ENCODE measurements around the gene LONP2. TPM values are rescaled to one million over a fixed set of nuclear protein-coding genes. Genes with fewer than 3 reads are reported as not detected.

The LONP2 gene
- total RNA-seq, 1 donor from 2014 or later: 80.4 TPM

DNA sequence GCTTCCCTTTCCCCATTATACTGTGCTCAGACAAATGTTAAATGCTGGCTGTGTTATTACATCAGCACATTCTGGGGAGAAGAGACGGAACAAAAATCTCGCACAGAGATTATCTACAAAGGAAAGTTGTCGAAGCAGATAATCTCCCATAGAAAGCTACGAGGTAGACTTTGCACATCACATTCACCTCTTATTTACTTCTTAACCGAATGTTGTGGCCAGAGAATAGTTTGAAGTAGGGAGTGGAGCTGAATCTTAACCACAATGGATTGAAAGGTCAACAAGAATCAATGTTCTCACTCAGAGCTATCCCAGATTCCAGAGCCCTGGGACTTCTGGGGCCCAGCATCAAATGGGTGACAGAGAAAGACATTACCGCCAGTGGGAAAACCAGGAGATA is 28.4 kb upstream of the LONP2 start:
- H3K9me3 Mint-ChIP-seq: no peaks in the 10 kb centered on the region
- H3K4me1 Mint-ChIP-seq: no peaks in the 10 kb centered on the region
- TF ChIP-seq, protein P1, sequence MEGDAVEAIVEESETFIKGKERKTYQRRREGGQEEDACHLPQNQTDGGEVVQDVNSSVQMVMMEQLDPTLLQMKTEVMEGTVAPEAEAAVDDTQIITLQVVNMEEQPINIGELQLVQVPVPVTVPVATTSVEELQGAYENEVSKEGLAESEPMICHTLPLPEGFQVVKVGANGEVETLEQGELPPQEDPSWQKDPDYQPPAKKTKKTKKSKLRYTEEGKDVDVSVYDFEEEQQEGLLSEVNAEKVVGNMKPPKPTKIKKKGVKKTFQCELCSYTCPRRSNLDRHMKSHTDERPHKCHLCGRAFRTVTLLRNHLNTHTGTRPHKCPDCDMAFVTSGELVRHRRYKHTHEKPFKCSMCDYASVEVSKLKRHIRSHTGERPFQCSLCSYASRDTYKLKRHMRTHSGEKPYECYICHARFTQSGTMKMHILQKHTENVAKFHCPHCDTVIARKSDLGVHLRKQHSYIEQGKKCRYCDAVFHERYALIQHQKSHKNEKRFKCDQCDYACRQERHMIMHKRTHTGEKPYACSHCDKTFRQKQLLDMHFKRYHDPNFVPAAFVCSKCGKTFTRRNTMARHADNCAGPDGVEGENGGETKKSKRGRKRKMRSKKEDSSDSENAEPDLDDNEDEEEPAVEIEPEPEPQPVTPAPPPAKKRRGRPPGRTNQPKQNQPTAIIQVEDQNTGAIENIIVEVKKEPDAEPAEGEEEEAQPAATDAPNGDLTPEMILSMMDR (IDR thresholded peaks at IDR 0.05; ENCODE audit: unreplicated experiment): no peak
- H3K4me3 Mint-ChIP-seq: no peak overlapping the region
- DNase-seq (ENCODE audit: low spot score in 2 of 2, unreplicated experiment in 2 of 2): no peak
- H3K27ac Mint-ChIP-seq: no peak overlapping the region
- no peaks in the 10 kb centered on the region for H3K36me3 Mint-ChIP-seq
- H3K27me3 Mint-ChIP-seq (ENCODE audit: low read depth): peaks cover 17% of the 10 kb centered on the region

- Mint-ChIP-seq H3K9me3 (no peaks in the 10 kb centered on the region), H3K4me1 (no peaks in the 10 kb centered on the region), H3K27me3 (ENCODE audit: low read depth) (peaks cover 20% of the 10 kb centered on the region), H3K4me3 (no peak overlapping the region), H3K36me3 (no peaks in the 10 kb centered on the region), H3K27ac (no peak overlapping the region)
- no peak for DNase-seq (ENCODE audit: low spot score in 2 of 2, unreplicated experiment in 2 of 2)
- TF ChIP-seq, protein P1 (IDR thresholded peaks at IDR 0.05; ENCODE audit: unreplicated experiment): no peak
Observed at GRCh38 chr16:48217708-48218107, 26.4 kb upstream of the LONP2 start.

GRCh38 chr16:48218473-48218872 is 25.6 kb upstream of the LONP2 start:
- no peak overlapping the region for H3K4me3 Mint-ChIP-seq
- no peak overlapping the region for H3K27ac Mint-ChIP-seq
- H3K9me3 Mint-ChIP-seq: no peaks in the 10 kb centered on the region
- H3K27me3 Mint-ChIP-seq (ENCODE audit: low read depth): peaks cover 18% of the 10 kb centered on the region
- TF ChIP-seq, protein P1 (IDR thresholded peaks at IDR 0.05; ENCODE audit: unreplicated experiment): no peak
- DNase-seq (ENCODE audit: low spot score in 2 of 2, unreplicated experiment in 2 of 2): no peak
- H3K36me3 Mint-ChIP-seq: no peaks in the 10 kb centered on the region
- no peaks in the 10 kb centered on the region for H3K4me1 Mint-ChIP-seq

GRCh38 chr16:48220891-48221290 is 23.2 kb upstream of the LONP2 start:
- no peak for DNase-seq (ENCODE audit: low spot score in 2 of 2, unreplicated experiment in 2 of 2)
- Mint-ChIP-seq H3K27ac (no peak overlapping the region), H3K4me3 (no peak overlapping the region), H3K36me3 (no peaks in the 10 kb centered on the region), H3K9me3 (no peaks in the 10 kb centered on the region), H3K4me1 (no peaks in the 10 kb centered on the region), H3K27me3 (ENCODE audit: low read depth) (peaks cover 6% of the 10 kb centered on the region)
- TF ChIP-seq, protein P1 (IDR thresholded peaks at IDR 0.05; ENCODE audit: unreplicated experiment): no peak

- H3K27me3 Mint-ChIP-seq (ENCODE audit: low read depth): peaks cover 6% of the 10 kb centered on the region
- no peaks in the 10 kb centered on the region for H3K36me3 Mint-ChIP-seq
- no peak overlapping the region for H3K27ac Mint-ChIP-seq
- no peaks in the 10 kb centered on the region for H3K9me3 Mint-ChIP-seq
- H3K4me1 Mint-ChIP-seq: no peaks in the 10 kb centered on the region
- DNase-seq (ENCODE audit: low spot score in 2 of 2, unreplicated experiment in 2 of 2): no peak
- TF ChIP-seq, protein P1 (IDR thresholded peaks at IDR 0.05; ENCODE audit: unreplicated experiment): no peak
- no peak overlapping the region for H3K4me3 Mint-ChIP-seq
Observed at GRCh38 chr16:48223490-48223889, 20.6 kb upstream of the LONP2 start.

GRCh38 chr16:48225456-48225855 is 18.6 kb upstream of the LONP2 start:
- no peak for DNase-seq (ENCODE audit: low spot score in 2 of 2, unreplicated experiment in 2 of 2)
- H3K27me3 Mint-ChIP-seq (ENCODE audit: low read depth): peaks cover 7% of the 10 kb centered on the region
- H3K36me3 Mint-ChIP-seq: no peaks in the 10 kb centered on the region
- H3K4me3 Mint-ChIP-seq: no peak overlapping the region
- H3K27ac Mint-ChIP-seq: no peak overlapping the region
- TF ChIP-seq, protein P1 (IDR thresholded peaks at IDR 0.05; ENCODE audit: unreplicated experiment): no peak
- no peaks in the 10 kb centered on the region for H3K4me1 Mint-ChIP-seq
- no peaks in the 10 kb centered on the region for H3K9me3 Mint-ChIP-seq

Measured in mesothelial cell of epicardium (in vitro differentiated cells).